ENCODE data around the gene SLC7A14. TPM values are rescaled to one million over a fixed set of nuclear protein-coding genes. Genes with fewer than 3 reads are reported as not detected.

SLC7A14 gene
- total and polyA plus RNA-seq, 2 of the 4 experiments (the other 2 are of a cell fraction), result 2.7 to 6.8 TPM

DNA sequence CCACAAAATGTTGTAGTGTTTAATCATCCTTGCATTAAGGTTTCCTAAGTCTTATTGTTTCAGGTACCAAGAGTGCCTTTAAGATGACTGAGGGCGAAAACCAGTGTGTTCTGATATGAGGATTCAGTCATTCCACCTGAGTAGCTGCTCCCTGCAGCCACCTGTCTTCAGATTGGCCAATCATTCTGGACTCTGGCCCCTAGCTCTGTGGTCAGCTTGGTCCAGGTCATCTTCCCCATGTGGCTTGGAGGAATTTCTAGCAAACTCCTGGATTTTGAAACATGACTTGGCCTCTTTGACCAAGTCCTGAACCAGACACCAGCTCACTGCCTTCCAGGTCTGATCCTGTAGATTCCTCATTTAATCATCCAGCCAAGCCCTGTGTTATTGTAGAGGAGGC, 7.8 kb upstream of the SLC7A14 start:
- no peak overlapping the region for H3K27ac ChIP-seq (ENCODE audit: insufficient read depth, low read length)
- no peak overlapping the region for H3K18ac ChIP-seq (ENCODE audit: low read depth, low read length)
- dilution Hi-C loops (cut with HindIII; ENCODE audit: low sequenced_read_pairs, unreplicated experiment) (no loop called here), intact Hi-C loops (cut with micrococcal nuclease) (no loop called here), in situ Hi-C loops (cut with MboI; ENCODE audit: low sequenced_read_pairs) (no loop called here)
- H3K27me3 ChIP-seq (ENCODE audit: control insufficient read depth, insufficient read depth, low read length), result peaks cover 9% of the 10 kb centered on the region
- H3K4me2 ChIP-seq (ENCODE audit: low read depth, low read length), result no peak overlapping the region
- no peak overlapping the region for H2BK120ac ChIP-seq (ENCODE audit: low read depth, low read length)
- BruUV-seq (replicated peaks), result no TSS peak
- H2BK15ac ChIP-seq (ENCODE audit: low read depth, low read length), result no peak overlapping the region
- no peak overlapping the region for H2BK5ac ChIP-seq (ENCODE audit: low read depth, low read length, poor library complexity, severe bottlenecking)
- no peak overlapping the region for H2BK20ac ChIP-seq (ENCODE audit: low read depth, low read length)
- POLR2A ChIA-PET (ENCODE audit: unreplicated experiment), result no interaction called here
- no peaks in the 10 kb centered on the region for H3K9me1 ChIP-seq (ENCODE audit: insufficient read depth, low read length)
- H2AK9ac ChIP-seq (replicated peaks; ENCODE audit: low read depth, low read length, poor library complexity), result no peak overlapping the region
- no peak overlapping the region for H3K56ac ChIP-seq (ENCODE audit: extremely low read depth, insufficient read depth, low read length)
- H3K4me3 ChIP-seq (ENCODE audit: insufficient read depth, low read depth, low read length), result no peak overlapping the region
- H4K91ac ChIP-seq (ENCODE audit: insufficient read depth, low read depth, low read length), result no peak overlapping the region
- CTCF ChIA-PET, result no interaction called here
- H2AFZ ChIP-seq (replicated peaks; ENCODE audit: low read length, poor library complexity), result no peak overlapping the region
- H3K4ac ChIP-seq (ENCODE audit: low read depth, low read length), result no peak overlapping the region
- no peak for ATAC-seq (ENCODE audit: low read depth)
- H3K4me1 ChIP-seq (ENCODE audit: control insufficient read depth, insufficient read depth, low read length), result no peaks in the 10 kb centered on the region
- H3K23ac ChIP-seq (ENCODE audit: low read depth, low read length), result no peak overlapping the region
- no peak overlapping the region for H4K8ac ChIP-seq (ENCODE audit: low read depth in 2 of 2, low read length in 2 of 2)
- no peaks in the 10 kb centered on the region for H3K36me3 ChIP-seq (ENCODE audit: control insufficient read depth, insufficient read depth, low read length)
- TF ChIP-seq BHLHE40 (IDR thresholded peaks at IDR 0.05; ENCODE audit: low read depth, low read length) (no peak), SMC3 (IDR thresholded peaks at IDR 0.05; ENCODE audit: low read depth, low read length) (no peak)
- no peak overlapping the region for H3K14ac ChIP-seq (replicated peaks; ENCODE audit: low read depth, low read length)
- H4K20me1 ChIP-seq (ENCODE audit: insufficient read depth, low read length), result no peaks in the 10 kb centered on the region
- DNase-seq, result no peak
- H3K9me3 ChIP-seq (ENCODE audit: control insufficient read depth, insufficient read depth, low read length), result no peaks in the 10 kb centered on the region
- no peak overlapping the region for H2AK5ac ChIP-seq (ENCODE audit: low read depth, low read length)
- WGBS, 2 experiments (ENCODE audit: extremely low coverage in 2 of 2, insufficient read length in 1 of 2), result 80% methylated on average over 1 of the region's 1 CpG; no CpG with 5 or more reads in 1 of the 2 experiments
- no peak overlapping the region for H3K9ac ChIP-seq (ENCODE audit: low read depth, low read length)
- no peaks in the 10 kb centered on the region for H3K79me1 ChIP-seq (ENCODE audit: low read depth in 1 of 2, low read length in 2 of 2)
- H4K5ac ChIP-seq (ENCODE audit: low read depth, low read length), result no peak overlapping the region

Data from IMR-90 (cell line).